ENCODE results near the gene SLC17A6.

Gene SLC17A6

DNA sequence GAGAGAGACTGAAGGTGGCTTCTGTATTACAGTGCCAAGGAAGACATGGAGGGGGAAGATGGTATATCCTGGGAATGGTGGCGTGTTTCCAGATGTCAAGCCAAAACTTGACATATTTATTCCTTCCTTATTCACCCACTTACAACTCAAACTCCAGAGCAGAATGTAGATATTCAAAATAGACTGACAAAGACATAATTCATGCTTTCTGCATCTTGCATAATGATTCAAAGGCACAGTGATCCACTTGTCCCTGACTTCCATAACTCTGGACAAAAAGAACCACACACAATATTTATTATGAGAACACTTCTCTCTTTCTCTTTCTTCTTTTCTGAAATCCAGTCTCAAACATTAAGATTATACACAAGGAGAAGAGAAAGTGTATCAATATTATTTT is 48.9 kb downstream of the SLC17A6 start:
- TF ChIP-seq, protein P1, sequence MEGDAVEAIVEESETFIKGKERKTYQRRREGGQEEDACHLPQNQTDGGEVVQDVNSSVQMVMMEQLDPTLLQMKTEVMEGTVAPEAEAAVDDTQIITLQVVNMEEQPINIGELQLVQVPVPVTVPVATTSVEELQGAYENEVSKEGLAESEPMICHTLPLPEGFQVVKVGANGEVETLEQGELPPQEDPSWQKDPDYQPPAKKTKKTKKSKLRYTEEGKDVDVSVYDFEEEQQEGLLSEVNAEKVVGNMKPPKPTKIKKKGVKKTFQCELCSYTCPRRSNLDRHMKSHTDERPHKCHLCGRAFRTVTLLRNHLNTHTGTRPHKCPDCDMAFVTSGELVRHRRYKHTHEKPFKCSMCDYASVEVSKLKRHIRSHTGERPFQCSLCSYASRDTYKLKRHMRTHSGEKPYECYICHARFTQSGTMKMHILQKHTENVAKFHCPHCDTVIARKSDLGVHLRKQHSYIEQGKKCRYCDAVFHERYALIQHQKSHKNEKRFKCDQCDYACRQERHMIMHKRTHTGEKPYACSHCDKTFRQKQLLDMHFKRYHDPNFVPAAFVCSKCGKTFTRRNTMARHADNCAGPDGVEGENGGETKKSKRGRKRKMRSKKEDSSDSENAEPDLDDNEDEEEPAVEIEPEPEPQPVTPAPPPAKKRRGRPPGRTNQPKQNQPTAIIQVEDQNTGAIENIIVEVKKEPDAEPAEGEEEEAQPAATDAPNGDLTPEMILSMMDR (conservative IDR thresholded peaks at IDR 0.05; ENCODE audit: low read depth, low read length): no peak
- no peak overlapping the region for H3K4me3 ChIP-seq (ENCODE audit: low read length)
- no peak for DNase-seq (ENCODE audit: low read depth)

DNA sequence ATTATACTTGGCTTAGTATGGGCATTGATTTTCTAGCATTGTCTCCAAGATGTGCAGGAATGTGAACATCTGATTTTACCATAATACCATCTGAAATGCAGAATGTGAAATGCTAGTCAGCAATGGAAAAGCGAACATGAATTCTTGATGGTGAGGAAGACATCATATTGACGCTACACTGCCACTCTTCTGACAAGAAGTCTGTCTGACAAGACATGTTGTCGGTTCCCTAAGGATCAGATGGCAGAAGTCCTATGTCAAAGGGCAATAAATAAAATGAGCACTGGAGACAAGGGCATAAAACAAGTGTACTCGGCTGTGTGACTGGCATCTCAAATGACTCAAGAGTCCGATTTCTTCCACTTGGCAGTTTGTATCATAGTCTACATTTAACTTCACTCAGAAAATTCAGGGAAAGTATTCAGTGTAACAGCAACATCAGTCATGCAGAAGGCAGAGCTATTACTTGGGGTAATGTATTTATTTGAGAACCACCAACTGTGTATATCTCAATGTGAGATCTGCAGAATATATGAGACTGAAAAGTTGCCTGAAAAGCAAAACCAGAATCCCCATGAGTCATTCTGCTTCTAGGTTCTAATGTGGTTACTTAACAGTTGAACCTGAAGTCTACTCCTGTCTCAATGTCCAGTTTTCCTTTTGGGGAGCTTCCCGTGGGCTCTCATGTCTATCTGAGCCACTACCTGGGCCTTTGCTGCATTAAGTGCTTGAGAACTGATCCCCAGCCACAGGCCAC is 51.5 kb downstream of the SLC17A6 start:
- DNase-seq (ENCODE audit: low read depth): no peak
- no peak overlapping the region for H3K4me3 ChIP-seq (ENCODE audit: low read length)
- TF ChIP-seq, protein P1 (conservative IDR thresholded peaks at IDR 0.05; ENCODE audit: low read depth, low read length): no peak

DNA sequence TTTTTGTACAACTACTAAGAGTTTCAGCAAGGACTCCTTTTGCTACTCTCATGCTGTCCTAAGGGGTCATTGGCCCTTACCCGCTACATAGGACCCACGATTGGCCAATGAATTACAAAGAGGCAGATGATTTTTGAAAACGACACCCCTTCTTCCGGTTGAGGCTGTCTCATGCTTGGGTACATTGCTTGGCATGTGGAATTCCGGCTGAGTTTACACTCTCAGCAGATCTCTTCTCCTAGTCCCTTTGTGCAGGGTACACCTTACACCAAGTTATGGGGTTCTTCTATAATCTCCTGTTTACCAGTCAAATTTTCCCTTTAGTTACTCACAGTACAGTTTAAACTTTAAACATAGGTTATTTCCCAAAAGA is 52.1 kb downstream of the SLC17A6 start:
- DNase-seq (ENCODE audit: low read depth): no peak
- TF ChIP-seq, protein P1 (conservative IDR thresholded peaks at IDR 0.05; ENCODE audit: low read depth, low read length): no peak
- no peak overlapping the region for H3K4me3 ChIP-seq (ENCODE audit: low read length)

DNA sequence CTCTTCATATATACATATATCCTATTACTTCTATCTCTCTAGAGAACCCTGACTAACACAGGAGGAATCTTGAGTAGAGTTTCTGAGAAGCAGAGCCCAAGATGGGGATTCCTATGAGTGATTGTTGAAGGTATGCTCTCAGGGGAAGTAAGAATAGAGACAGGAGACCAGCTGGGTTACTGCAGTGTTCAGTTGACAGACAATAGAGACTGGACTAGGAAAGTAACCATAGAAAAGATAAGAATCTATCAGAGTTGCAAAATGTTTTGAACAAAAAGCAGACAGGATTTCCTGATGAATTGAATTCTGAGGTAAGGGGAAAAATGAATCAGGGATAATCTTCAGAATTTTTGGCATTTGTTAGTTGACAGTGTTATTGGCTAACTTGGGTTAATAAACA is 54.4 kb downstream of the SLC17A6 start:
- TF ChIP-seq, protein P1 (conservative IDR thresholded peaks at IDR 0.05; ENCODE audit: low read depth, low read length): no peak
- no peak overlapping the region for H3K4me3 ChIP-seq (ENCODE audit: low read length)
- no peak for DNase-seq (ENCODE audit: low read depth)

DNA sequence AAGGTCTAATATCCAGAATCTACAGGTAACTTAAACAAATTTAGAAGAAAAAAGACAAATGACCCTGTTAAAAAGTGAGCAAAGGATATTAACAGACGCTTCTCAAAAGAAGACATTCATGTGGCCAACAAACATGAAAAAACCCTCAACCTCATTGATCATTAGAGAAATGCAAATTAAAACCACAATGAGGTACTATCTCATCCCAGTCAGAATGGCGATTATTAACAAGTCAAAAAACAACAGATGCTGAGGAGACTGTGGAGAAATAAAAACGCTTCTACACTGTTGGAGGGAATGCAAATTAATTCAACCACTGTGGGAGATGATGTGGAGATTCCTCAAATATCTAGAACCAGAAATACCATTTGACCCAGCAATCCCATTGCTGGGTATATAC is 67.2 kb downstream of the SLC17A6 start:
- no peak overlapping the region for H3K4me3 ChIP-seq (ENCODE audit: low read length)
- no peak for DNase-seq (ENCODE audit: low read depth)
- TF ChIP-seq, protein P1 (conservative IDR thresholded peaks at IDR 0.05; ENCODE audit: low read depth, low read length): no peak

DNA sequence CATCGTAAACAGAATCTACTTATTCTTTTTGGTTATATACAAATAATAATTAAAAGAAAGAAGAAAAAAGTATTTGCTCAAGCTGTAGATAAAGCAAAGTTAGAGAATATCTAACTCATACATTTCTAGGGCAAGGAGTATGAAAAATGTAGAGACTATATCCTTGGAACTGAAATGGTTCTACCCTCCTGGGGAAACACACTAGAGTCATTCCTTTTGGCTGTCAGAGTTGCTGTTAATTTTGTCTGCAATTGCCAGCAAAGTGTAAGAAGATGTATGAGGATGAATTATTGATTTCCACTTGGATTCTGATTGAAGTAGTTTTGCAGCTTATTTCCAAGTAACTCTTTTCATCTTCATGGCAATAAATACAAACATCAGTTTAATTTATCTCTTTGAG is 69.1 kb downstream of the SLC17A6 start:
- TF ChIP-seq, protein P1 (conservative IDR thresholded peaks at IDR 0.05; ENCODE audit: low read depth, low read length): no peak
- DNase-seq (ENCODE audit: low read depth): no peak
- no peak overlapping the region for H3K4me3 ChIP-seq (ENCODE audit: low read length)

DNA sequence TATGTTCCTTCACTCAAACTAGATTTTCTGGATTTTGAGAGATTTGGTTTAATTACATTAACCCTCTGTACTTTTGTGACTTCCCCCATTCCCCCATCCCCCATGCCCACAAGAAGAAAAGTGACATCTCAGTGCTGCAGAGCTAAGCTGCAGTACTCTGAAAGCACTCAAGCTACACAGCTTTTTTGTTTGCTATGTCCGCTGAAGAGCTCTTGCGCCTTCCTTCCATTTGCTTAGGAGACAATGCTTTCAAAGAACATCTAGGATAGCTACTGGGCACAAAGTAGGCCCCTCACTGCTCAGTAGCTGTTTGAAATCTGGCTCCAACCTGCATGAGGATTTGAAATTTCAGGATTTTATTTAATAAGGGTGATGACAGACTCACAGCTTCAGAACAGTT is 69.7 kb downstream of the SLC17A6 start:
- H3K4me3 ChIP-seq (ENCODE audit: low read length): no peak overlapping the region
- TF ChIP-seq, protein P1 (conservative IDR thresholded peaks at IDR 0.05; ENCODE audit: low read depth, low read length): no peak
- no peak for DNase-seq (ENCODE audit: low read depth)

All from retinal pigment epithelial cell (primary cell).